Left renal cortex interstitium (tissue), 4 donors: ENCODE results near the gene DGKD. TPM values are rescaled to one million over a fixed set of nuclear protein-coding genes. Genes with fewer than 3 reads are reported as not detected.
"Not testable (repeated sequence)": the region's sequence is repeated elsewhere in the genome, so short reads cannot be mapped to it uniquely, and the experiment has no call there.

Experiments used
- DNase-seq, 4 donors: peaks; one replicate each; pipeline ENCODE4 v3.0.0-alpha.2; 2013; ENCODE audit warnings: low read depth in 4 of 4, low spot score in 2 of 4, missing footprints in 1 of 4
- polyA plus RNA-seq, 4 donors: library from polyadenylated mRNA; unstranded; fragments of 120-200 nt; gene quantifications; one replicate each; pipeline ENCODE4 v1.2.1, GENCODE V29; 2013; ENCODE audit not compliant: insufficient read length in 4 of 4

DGKD gene
- 10 to 100 TPM; 16.9 to 36.2 (median 26.8) TPM for polyA plus RNA-seq

GRCh38 chr2:233353769-233354499, at the start of gene DGKD:
Gene DGKD (plus strand): TSS chr2:233354494. CDS start chr2:233354519, 25 bp downstream.
- peak in 1 of 4 donors; percentile 55 for DNase-seq

- DNase-seq: no peak
Observed at GRCh38 chr2:233307565-233307964, 46.7 kb upstream of the DGKD start, which contains the start of gene SAG. Gene SAG (plus strand): TSS chr2:233307816. CDS start chr2:233309190, 1,374 bp downstream.

GRCh38 chr2:233311241-233311926, 42.9 kb upstream of the DGKD start:
- no peak for DNase-seq

GRCh38 chr2:233312874-233313273, 41.4 kb upstream of the DGKD start:
- DNase-seq: no peak

- peak in 2 of 4 donors; percentile 0 to 7 for DNase-seq
Observed at GRCh38 chr2:233314180-233314925, 39.9 kb upstream of the DGKD start.

GRCh38 chr2:233317196-233317943, 36.9 kb upstream of the DGKD start:
- no peak for DNase-seq

GRCh38 chr2:233319256-233319655, 35.0 kb upstream of the DGKD start:
- no peak for DNase-seq

- no peak for DNase-seq
Observed at GRCh38 chr2:233320470-233320869, 33.8 kb upstream of the DGKD start.

- DNase-seq: no peak
Observed at GRCh38 chr2:233321166-233321565, 33.1 kb upstream of the DGKD start.

- DNase-seq: no peak
Observed at GRCh38 chr2:233323851-233324250, 30.4 kb upstream of the DGKD start.

- DNase-seq: no peak
Observed at GRCh38 chr2:233325256-233325655, 29.0 kb upstream of the DGKD start.

- DNase-seq: no peak
Observed at GRCh38 chr2:233325814-233326213, 28.5 kb upstream of the DGKD start.

GRCh38 chr2:233326500-233326899, 27.8 kb upstream of the DGKD start:
- no peak for DNase-seq

- DNase-seq: no peak
Observed at GRCh38 chr2:233328922-233329321, 25.4 kb upstream of the DGKD start.

- no peak for DNase-seq
Observed at GRCh38 chr2:233329489-233330135, 24.7 kb upstream of the DGKD start.

GRCh38 chr2:233331536-233331935, 22.8 kb upstream of the DGKD start:
- no peak for DNase-seq

- no peak for DNase-seq
Observed at GRCh38 chr2:233332125-233332524, 22.2 kb upstream of the DGKD start.

GRCh38 chr2:233334915-233335314, 19.4 kb upstream of the DGKD start:
- DNase-seq: no peak

- DNase-seq: not testable (repeated sequence)
Observed at GRCh38 chr2:233336091-233336490, 18.2 kb upstream of the DGKD start.

- DNase-seq: no peak
Observed at GRCh38 chr2:233336541-233336940, 17.8 kb upstream of the DGKD start.
